HG03565 (cell line): ENCODE results near the gene SKIDA1.
A peak's percentile ranks its signal among the peaks of the same experiment; 100 is the strongest.

Experiments
- ATAC-seq: cut with Tn5 transposase; IDR thresholded peaks from one replicate; pipeline ENCODE4 v1.9.1; 2021; ENCODE audit warnings: mild to moderate bottlenecking, moderate library complexity; ENCODE audit not compliant: unreplicated experiment

SKIDA1 gene

GRCh38 chr10:21529032-21529910 lies 3.8 kb upstream of the SKIDA1 start:
- no peak for ATAC-seq

DNA sequence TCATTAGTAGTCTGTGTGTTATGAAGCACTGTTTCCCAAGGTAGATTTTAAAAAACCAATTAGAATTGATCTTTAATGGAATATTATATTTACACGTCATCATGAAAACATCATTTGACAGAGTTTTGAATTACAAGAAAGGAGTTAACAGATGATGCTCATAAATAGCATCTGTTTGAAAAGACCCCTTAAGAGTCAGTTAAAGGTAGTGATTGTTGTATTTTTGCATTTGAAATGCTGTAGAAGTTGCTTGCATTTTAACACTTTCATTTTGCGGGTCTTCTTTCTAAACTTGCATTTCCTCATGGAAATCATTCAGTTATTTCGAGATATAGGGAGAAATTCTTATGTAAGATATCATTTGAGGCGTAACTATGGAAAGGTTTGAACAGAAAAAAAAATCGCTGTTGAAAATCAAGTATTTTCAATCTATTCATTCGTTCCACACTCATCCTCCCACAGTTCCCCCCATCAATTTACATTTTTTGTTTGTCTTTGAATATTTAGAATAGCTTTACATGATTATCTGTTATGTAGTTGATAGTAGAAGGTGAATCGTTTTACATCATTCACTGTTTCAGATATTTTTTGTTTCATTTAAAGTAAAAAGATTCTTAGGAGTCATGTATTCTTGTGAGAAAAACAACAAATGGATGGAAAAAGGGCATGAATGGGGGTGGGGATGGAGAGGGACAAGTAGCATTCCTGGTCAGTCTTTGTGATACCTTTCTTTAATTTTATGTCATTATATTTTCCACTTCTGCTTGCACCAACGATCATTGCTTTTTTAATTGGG lies 3.0 kb upstream of the SKIDA1 start:
- no peak for ATAC-seq

DNA sequence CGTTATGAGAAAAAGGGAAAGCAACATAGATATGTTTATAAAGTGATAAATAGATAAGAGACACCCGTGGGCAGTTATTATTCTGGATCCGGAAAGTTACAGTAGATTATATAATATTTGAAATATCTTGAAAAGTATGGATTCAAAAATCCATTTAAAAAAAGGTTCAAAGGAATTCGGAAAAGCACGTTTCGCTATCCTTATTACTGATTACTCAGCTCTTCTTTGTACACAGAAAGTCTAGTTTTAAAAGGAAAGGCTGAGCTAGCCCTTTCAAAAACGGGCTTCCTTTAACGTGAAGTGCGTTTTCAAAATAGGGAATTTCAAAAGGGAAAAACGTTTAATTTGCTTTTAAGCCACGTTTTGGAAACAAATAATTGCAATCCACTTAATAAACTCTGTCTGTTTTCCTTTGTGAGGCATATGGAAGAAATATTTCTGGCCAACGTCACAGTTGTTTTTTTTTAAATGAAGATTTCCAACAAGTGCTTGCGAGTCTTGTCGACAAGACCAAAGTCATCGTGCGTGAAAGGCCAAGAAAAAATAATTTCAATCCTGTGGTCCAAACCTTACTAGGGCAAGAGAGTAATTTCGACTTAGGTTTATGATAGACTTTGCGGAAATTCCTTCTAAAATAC lies 2.2 kb upstream of the SKIDA1 start:
- no peak for ATAC-seq

DNA sequence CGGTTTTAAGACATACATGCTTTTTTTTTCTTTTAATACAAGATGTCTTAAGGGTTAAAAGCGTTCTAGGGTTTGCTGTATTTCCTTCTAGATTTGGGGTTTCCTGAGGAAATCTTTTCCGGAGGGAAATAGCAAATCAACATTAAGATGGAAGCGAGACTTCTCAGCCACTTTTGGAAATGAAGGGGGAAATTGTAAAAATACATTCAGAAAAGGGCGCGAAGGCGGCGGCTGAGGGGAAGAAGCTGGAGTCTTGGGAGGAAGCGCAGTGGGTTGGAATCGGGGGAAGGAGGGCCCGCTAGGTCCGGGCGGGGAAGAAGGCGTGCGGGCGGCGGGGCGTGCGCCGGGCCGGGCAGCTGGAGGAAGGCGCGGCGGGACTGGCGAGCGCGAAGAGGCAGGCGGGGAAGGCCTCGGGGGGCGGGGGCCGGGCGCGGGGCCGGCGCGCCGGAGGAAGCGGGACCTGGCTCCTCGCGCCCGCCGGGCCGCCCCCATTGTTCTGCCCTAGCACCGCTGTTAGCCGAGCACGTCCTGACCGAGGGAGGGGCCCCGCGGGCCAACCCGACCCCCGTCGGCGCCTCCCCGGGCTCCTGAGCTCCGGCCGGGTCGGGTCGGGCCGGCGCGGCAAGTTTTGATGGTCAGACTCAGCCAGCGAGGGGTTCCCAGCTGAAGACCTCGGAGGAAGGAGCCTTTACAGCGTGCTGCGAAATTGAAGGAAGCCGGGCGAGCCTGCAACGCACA lies 1.5 kb upstream of the SKIDA1 start:
- ATAC-seq: no peak

DNA sequence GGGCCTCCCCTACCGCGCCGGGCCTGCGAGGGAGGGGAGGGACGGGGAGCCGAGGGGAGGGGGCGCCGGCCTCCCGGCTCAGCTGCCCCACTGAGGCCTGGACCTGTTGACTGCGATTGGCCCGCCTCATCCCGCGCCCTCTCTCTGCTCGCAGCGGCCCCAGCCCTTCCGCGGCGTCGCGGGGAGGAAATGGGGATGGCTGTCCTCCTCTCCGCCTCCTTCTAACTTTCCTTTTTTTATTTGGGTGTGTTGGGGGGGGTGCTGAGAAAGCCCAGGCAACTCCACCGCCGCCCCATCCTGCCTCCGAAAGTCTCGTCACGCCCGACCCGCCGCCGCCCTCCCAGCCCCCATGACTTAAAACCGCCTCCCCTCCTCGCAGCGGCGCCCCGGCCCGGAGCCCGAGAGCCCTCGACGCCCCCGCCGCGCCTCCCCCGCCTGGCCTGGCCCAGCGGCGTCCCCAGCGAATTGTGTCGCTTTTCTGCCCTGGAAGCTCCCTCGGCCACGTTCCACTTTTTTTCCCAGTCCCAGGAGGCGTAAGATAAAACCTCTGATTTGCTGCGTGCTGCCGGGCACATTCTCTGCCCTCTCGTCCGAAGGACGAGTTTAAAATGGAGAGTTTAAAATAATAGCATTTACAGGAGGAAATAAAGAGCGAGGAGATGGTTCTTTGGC lies 842 bp upstream of the SKIDA1 start:
- no peak for ATAC-seq

DNA sequence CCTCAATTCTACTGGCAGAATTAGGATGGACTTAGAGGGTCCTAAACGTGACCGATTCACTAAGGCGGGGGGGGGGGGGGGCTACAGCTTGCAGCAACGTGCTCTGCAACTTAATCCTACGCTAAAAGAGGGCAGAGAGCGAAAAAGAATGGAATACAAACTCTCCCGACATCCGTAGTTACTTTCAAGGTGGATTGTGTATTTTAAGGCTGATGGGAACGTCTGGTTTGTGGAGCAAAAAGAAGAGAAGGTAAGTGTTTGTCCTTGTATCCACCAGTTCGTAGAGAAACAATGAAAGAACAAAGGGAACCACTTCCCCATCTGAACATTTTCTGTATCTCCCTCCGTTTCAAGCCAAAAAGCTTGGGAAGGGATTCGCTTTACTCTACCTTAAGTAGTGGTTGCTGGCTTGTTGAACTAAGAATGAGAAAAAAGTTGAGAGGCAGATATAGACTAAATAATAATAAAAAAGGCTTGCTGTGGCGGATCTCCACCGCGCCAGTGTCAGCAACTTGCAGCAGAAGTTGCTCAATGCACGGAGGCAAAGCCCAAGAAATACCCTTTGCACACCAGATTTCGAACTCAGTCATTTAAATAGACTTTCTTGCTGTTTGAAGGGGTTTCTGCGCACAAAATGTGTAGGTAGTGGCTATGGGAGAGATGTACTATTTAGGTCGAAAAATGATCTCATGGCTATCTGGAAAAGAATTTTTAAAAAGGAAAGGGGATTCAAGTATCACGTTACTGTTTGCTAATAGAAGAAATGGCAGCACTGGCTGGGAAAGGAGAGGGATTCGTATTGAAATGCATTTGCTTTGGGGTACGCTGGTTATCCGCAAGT lies 736 bp downstream of the SKIDA1 start:
- ATAC-seq: no peak

- no peak for ATAC-seq
Observed at GRCh38 chr10:21524131-21524525, 1.4 kb downstream of the SKIDA1 start.

DNA sequence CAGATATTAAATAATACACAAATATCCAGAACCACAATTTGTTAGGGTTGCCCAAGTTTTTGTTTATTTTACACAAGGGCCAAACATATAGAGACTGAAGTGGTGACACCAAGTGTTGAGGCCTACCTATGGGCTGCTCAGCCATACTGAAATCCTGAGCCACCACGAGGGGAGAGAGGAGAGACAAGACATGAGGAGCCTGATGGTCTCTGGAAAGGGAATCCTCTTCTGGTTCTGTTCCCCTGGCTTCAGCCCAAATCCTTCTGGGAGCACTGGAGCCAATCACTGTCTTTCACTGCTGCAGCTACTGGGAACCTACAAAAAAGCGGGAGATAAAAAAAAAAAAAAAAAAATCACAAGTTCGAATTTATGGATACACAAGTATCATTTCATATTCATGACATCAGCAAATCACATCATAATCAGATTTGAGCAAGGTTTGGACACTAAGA lies 1.9 kb downstream of the SKIDA1 start:
- no peak for ATAC-seq

DNA sequence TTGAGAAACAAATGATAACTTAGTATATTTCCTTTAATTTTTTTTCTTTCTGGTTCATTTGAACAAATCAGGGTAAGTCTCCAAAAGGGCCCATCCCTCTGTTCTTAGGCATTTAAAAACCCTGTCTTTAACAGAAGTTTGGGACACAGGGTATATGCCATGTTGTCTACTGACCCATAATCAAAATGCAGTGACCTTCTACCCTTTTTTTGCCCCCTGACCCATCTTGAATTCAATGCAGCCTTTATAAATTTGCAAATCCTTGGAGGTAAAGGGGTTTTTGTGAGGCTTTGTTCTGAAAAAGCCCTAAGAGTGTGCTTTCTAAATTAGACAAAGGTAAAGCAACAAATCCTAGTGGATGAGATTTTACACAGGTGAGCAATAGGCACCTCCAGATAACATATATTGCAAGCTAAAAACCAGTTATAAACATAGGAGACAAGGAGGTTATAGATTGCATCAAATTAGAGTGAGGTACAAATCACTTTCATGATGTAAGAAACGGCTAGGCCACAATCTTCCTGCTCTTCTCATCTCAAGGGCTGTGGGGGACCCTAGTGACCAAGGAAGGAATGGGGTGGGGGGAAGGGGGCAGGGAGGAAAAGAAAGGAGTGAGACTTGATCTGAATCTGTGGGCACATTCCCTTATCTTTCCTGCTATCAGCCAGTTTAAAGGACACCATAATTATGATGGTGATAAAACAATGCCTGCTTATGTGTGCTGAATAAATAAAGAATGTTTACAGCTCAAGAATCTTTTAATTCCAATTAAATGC lies 2.7 kb downstream of the SKIDA1 start:
- ATAC-seq: no peak

GRCh38 chr10:21521751-21522533 lies 3.5 kb downstream of the SKIDA1 start:
- no peak for ATAC-seq

DNA sequence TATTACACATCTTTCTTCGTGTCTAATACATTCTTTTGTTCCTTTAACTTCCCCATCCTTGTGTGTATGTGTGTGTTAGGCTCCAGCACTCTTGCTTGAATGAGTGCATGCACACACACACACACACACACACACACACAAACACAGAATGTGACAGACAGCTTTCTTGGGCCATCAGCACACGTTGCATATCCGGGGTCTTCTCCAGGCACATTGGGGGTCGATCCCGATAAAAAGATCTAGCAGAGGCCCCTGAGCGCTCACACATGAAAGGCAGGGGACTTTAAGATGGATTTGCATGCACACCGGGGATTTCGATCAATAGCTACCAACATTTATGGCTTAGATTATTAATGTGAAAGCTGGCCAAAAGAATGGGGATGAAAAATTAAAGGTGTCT lies 4.5 kb downstream of the SKIDA1 start:
- ATAC-seq: no peak

GRCh38 chr10:21520509-21520908 lies 5.0 kb downstream of the SKIDA1 start:
- ATAC-seq: no peak

DNA sequence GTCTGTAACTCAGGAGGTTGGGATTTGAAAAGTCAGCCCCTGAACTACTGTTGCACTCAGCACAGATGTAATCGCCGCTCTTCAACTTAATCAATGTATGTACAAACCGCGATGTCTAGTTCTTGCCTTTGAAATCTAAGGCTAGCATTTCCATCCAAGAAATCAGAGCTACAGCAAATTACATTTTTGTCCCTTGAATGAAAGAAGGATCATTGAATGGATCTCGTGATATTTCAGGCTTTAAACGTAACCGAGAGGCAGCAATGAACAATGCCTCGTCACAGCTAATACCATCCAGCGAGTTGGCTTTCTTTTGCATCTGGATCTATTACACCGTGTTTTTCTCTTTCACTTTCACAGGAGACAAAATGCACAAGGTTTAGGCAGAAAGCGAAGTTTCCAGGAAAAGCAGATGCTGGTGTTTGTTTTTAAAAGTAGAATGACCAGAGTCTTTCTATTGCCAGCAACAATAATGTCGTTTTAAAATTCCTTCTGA lies 5.5 kb downstream of the SKIDA1 start:
- ATAC-seq: peak; percentile 42

GRCh38 chr10:21519397-21519933 lies 6.0 kb downstream of the SKIDA1 start:
- no peak for ATAC-seq

GRCh38 chr10:21518641-21519396 lies 6.7 kb downstream of the SKIDA1 start:
- ATAC-seq: no peak

GRCh38 chr10:21518149-21518640 lies 7.3 kb downstream of the SKIDA1 start:
- ATAC-seq: no peak
